Brain microvascular endothelial cell (primary cell): ENCODE measurements around the gene XPNPEP2.

ENCODE experiments used
- DNase-seq: peaks from one replicate; pipeline ENCODE4 v3.0.0-alpha.2; 2020
- H3K27ac ChIP-seq: fragments of 250-450 bp; sonication (Bioruptor Pico); 2 replicates; pipeline ENCODE4 v1.5.1; 2020; ENCODE audit warnings: mild to moderate bottlenecking, moderate library complexity
- H3K27me3 ChIP-seq: fragments of 250-450 bp; sonication (Bioruptor Pico); replicated peaks from 2 replicates; pipeline ENCODE4 v1.5.1; 2020; ENCODE audit warnings: mild to moderate bottlenecking
- H3K36me3 ChIP-seq: fragments of 250-450 bp; sonication (Bioruptor Pico); replicated peaks from 2 replicates; pipeline ENCODE4 v1.5.1; 2020; ENCODE audit warnings: mild to moderate bottlenecking
- H3K4me3 ChIP-seq: 2 replicates; pipeline ENCODE4 v1.5.1; 2011; ENCODE audit warnings: low read depth, mild to moderate bottlenecking, control low read depth, low read length, moderate library complexity
- CTCF ChIP-seq: IDR thresholded peaks from 2 replicates; pipeline ENCODE4 v1.5.1; 2011; ENCODE audit warnings: low read depth, mild to moderate bottlenecking, moderate library complexity, low read length, control low read depth, inconsistent platforms; ENCODE audit errors: missing control alignments
- in situ Hi-C: cut with HindIII; loops from 2 replicates; pipeline ENCODE4 v1.10.0; 2017; ENCODE audit warnings: low sequenced_read_pairs, low pct_ligation_motif_present

The XPNPEP2 gene

GRCh38 chrX:129747533-129747932, 8.8 kb downstream of the XPNPEP2 start:
- H3K27ac ChIP-seq, result no peak overlapping the region
- H3K4me3 ChIP-seq, result no peak overlapping the region
- TF ChIP-seq CTCF, result no peak
- no peaks in the 10 kb centered on the region for H3K27me3 ChIP-seq
- DNase-seq, result no peak
- no peaks in the 10 kb centered on the region for H3K36me3 ChIP-seq
- in situ Hi-C loops, result no loop called here

GRCh38 chrX:129748305-129748704, 9.5 kb downstream of the XPNPEP2 start:
- no peaks in the 10 kb centered on the region for H3K27me3 ChIP-seq
- H3K4me3 ChIP-seq, result no peak overlapping the region
- no peak overlapping the region for H3K27ac ChIP-seq
- no peaks in the 10 kb centered on the region for H3K36me3 ChIP-seq
- in situ Hi-C loops, result no loop called here
- TF ChIP-seq CTCF, result no peak
- no peak for DNase-seq

GRCh38 chrX:129749069-129749468, 10.3 kb downstream of the XPNPEP2 start:
- Histone ChIP-seq H3K4me3 (no peak overlapping the region), H3K27ac (no peak overlapping the region), H3K36me3 (no peaks in the 10 kb centered on the region), H3K27me3 (no peaks in the 10 kb centered on the region)
- TF ChIP-seq CTCF, result no peak
- no peak for DNase-seq
- in situ Hi-C loops, result no loop called here

GRCh38 chrX:129750971-129751370, 12.2 kb downstream of the XPNPEP2 start:
- no peak for DNase-seq
- H3K27ac ChIP-seq, result no peak overlapping the region
- no peak overlapping the region for H3K4me3 ChIP-seq
- in situ Hi-C loops, result no loop called here
- H3K36me3 ChIP-seq, result no peaks in the 10 kb centered on the region
- no peak for TF ChIP-seq CTCF
- no peaks in the 10 kb centered on the region for H3K27me3 ChIP-seq

- no peaks in the 10 kb centered on the region for H3K27me3 ChIP-seq
- in situ Hi-C loops, result no loop called here
- no peaks in the 10 kb centered on the region for H3K36me3 ChIP-seq
- no peak overlapping the region for H3K27ac ChIP-seq
- no peak overlapping the region for H3K4me3 ChIP-seq
- TF ChIP-seq CTCF, result peak; percentile 58
- no peak for DNase-seq
Observed at GRCh38 chrX:129754056-129755024, 15.6 kb downstream of the XPNPEP2 start.
